ENCODE measurements around the gene CXCL17. TPM values are rescaled to one million over a fixed set of nuclear protein-coding genes. Genes with fewer than 3 reads are reported as not detected.
A peak's percentile ranks its signal among the peaks of the same experiment; 100 is the strongest.
"Not testable (repeated sequence)": the region's sequence is repeated elsewhere in the genome, so short reads cannot be mapped to it uniquely, and the experiment has no call there.

The CXCL17 gene
- total RNA-seq, 2 experiments from 2014 or later: not detected

GRCh38 chr19:42487032-42487797 lies 44.5 kb upstream of the CXCL17 start:
- no peak for DNase-seq (ENCODE audit: low spot score)
- H3K4me2 ChIP-seq (ENCODE audit: low read length): no peak overlapping the region
- POLR2A ChIA-PET: interaction anchor here (1.0 kb wide), 1 partner anchor 21 kb away, joined by 5 read pairs; no protein-coding TSS in a partner anchor

DNA sequence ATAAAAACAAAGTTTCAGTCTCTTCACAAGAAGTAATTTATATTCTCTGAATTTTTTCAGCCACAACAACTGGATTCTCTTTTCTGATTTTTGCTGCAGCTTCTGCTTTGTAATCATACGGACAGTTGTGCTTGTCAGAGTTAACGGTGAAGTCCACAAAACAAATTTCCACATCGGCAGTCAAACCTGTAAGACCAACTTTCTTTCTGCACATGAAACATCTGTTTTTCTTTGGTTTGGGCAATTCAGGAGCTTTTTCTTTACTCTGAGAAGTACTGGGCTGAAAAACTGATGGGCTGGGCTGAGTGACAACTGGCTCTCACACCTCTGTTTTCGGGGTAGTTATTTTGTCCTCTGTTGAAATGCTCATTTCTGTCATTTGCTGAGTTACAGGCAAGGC lies 42.3 kb upstream of the CXCL17 start:
- BruUV-seq (replicated peaks): not testable (repeated sequence)

More at GRCh38 chr19:42487032-42487797, 44.5 kb upstream of the CXCL17 start:
- Histone ChIP-seq H3K4me3 (ENCODE audit: low read depth, low read length, poor library complexity, severe bottlenecking) (no peak overlapping the region), H3K36me3 (ENCODE audit: insufficient read depth, low read length) (no peaks in the 10 kb centered on the region), H3K79me2 (ENCODE audit: insufficient read depth, low read depth, low read length) (no peaks in the 10 kb centered on the region), H3K9me3 (ENCODE audit: low read length) (no peaks in the 10 kb centered on the region), H2AFZ (ENCODE audit: low read length) (no peak overlapping the region), H3K4me1 (ENCODE audit: insufficient read depth, low read length, poor library complexity, severe bottlenecking) (no peaks in the 10 kb centered on the region), H3K27ac (ENCODE audit: low read depth, low read length, poor library complexity, severe bottlenecking) (no peak overlapping the region), H3K9me2 (ENCODE audit: insufficient read depth, low read length) (no peaks in the 10 kb centered on the region), H4K20me1 (ENCODE audit: insufficient read depth, low read length) (no peaks in the 10 kb centered on the region)
- BruUV-seq (replicated peaks): no TSS peak
- TF ChIP-seq, protein P1, sequence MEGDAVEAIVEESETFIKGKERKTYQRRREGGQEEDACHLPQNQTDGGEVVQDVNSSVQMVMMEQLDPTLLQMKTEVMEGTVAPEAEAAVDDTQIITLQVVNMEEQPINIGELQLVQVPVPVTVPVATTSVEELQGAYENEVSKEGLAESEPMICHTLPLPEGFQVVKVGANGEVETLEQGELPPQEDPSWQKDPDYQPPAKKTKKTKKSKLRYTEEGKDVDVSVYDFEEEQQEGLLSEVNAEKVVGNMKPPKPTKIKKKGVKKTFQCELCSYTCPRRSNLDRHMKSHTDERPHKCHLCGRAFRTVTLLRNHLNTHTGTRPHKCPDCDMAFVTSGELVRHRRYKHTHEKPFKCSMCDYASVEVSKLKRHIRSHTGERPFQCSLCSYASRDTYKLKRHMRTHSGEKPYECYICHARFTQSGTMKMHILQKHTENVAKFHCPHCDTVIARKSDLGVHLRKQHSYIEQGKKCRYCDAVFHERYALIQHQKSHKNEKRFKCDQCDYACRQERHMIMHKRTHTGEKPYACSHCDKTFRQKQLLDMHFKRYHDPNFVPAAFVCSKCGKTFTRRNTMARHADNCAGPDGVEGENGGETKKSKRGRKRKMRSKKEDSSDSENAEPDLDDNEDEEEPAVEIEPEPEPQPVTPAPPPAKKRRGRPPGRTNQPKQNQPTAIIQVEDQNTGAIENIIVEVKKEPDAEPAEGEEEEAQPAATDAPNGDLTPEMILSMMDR (conservative IDR thresholded peaks at IDR 0.05; ENCODE audit: low read length): no peak
- TF ChIP-seq EZH2phosphoT487 (IDR thresholded peaks at IDR 0.05; ENCODE audit: borderline replicate concordance, low read depth, low read length): no peak
- CTCF ChIA-PET (ENCODE audit: unreplicated experiment): no interaction called here
- intact Hi-C loops (cut with micrococcal nuclease; ENCODE audit: unreplicated experiment): no loop called here

GRCh38 chr19:42480335-42481095 lies 37.8 kb upstream of the CXCL17 start:
- H3K9me3 ChIP-seq (ENCODE audit: low read length): no peaks in the 10 kb centered on the region
- H4K20me1 ChIP-seq (ENCODE audit: insufficient read depth, low read length): no peaks in the 10 kb centered on the region
- CTCF ChIA-PET (ENCODE audit: unreplicated experiment): no interaction called here
- H3K4me3 ChIP-seq (ENCODE audit: low read depth, low read length, poor library complexity, severe bottlenecking): no peak overlapping the region
- TF ChIP-seq, protein P1 (conservative IDR thresholded peaks at IDR 0.05; ENCODE audit: low read length): no peak
- no peak for TF ChIP-seq EZH2phosphoT487 (IDR thresholded peaks at IDR 0.05; ENCODE audit: borderline replicate concordance, low read depth, low read length)
- H2AFZ ChIP-seq (ENCODE audit: low read length): peak overlapping the region; percentile 78
- H3K79me2 ChIP-seq (ENCODE audit: insufficient read depth, low read depth, low read length): no peaks in the 10 kb centered on the region
- H3K9me2 ChIP-seq (ENCODE audit: insufficient read depth, low read length): no peaks in the 10 kb centered on the region
- no peaks in the 10 kb centered on the region for H3K36me3 ChIP-seq (ENCODE audit: insufficient read depth, low read length)
- H3K27ac ChIP-seq (ENCODE audit: low read depth, low read length, poor library complexity, severe bottlenecking): no peak overlapping the region
- H3K4me2 ChIP-seq (ENCODE audit: low read length): peak overlapping the region; percentile 59
- POLR2A ChIA-PET: no interaction called here
- intact Hi-C loops (cut with micrococcal nuclease; ENCODE audit: unreplicated experiment): no loop called here
- no TSS peak for BruUV-seq (replicated peaks)
- peaks cover 19% of the 10 kb centered on the region for H3K4me1 ChIP-seq (ENCODE audit: insufficient read depth, low read length, poor library complexity, severe bottlenecking)
- no peak for DNase-seq (ENCODE audit: low spot score)

More for the DNA sequence above, 42.3 kb upstream of the CXCL17 start:
- H3K36me3 ChIP-seq (ENCODE audit: insufficient read depth, low read length); DNase-seq (ENCODE audit: low spot score); H3K79me2 ChIP-seq (ENCODE audit: insufficient read depth, low read depth, low read length); intact Hi-C loops (cut with micrococcal nuclease; ENCODE audit: unreplicated experiment); H2AFZ ChIP-seq (ENCODE audit: low read length); H3K9me3 ChIP-seq (ENCODE audit: low read length); H3K4me2 ChIP-seq (ENCODE audit: low read length); H4K20me1 ChIP-seq (ENCODE audit: insufficient read depth, low read length); H3K9me2 ChIP-seq (ENCODE audit: insufficient read depth, low read length); POLR2A ChIA-PET; H3K4me3 ChIP-seq (ENCODE audit: low read depth, low read length, poor library complexity, severe bottlenecking); CTCF ChIA-PET (ENCODE audit: unreplicated experiment); H3K27ac ChIP-seq (ENCODE audit: low read depth, low read length, poor library complexity, severe bottlenecking): not testable (repeated sequence)
- H3K4me1 ChIP-seq (ENCODE audit: insufficient read depth, low read length, poor library complexity, severe bottlenecking): peaks cover 14% of the 10 kb centered on the region
